Dedifferentiated amniotic fluid mesenchymal stem cell (primary cell): ENCODE results near the gene TSPEAR.
"Not testable (repeated sequence)": the region's sequence is repeated elsewhere in the genome, so short reads cannot be mapped to it uniquely, and the experiment has no call there.

Source experiments
- DNase-seq: peaks from one replicate; pipeline ENCODE4 v3.0.0-alpha.2; 2016; ENCODE audit errors: extremely low spot score

TSPEAR gene

DNA sequence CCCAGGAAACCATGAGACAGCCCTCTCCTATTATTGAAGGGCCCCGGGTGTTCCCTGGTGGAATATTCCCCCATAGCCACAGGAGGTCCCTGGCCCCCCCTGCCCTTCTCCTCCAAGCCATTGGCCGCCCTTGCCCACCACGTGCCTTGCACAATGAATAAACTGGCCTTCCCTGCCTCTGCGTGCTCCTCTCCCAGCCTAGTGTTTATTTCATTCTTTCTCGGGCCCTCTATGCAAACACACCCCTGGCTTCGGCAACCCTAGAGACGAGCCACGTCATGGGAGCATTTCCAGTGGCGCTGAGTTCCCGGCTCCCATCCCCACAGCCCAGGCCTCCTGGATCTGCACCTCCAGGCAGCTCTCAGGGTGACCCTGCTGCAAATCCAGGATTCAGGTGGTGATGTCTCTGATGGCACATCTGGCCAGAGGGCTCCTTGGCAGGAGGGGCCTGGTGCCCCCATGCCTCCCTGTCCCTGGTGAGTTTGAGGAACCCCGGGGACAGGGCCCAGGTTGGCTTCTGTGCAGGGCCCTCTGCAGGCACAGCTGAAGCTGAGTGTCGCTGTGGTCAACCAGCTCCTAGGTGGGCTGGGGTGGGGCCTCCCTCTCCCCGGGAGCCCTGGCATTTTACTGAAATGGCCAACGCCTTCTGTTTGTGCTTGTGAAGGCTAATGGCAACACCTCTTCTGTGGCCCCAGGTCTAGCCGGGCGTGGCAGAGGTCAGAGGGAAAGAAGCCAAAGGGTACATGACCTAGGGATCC, 8.2 kb downstream of the TSPEAR start:
- DNase-seq = no peak

DNA sequence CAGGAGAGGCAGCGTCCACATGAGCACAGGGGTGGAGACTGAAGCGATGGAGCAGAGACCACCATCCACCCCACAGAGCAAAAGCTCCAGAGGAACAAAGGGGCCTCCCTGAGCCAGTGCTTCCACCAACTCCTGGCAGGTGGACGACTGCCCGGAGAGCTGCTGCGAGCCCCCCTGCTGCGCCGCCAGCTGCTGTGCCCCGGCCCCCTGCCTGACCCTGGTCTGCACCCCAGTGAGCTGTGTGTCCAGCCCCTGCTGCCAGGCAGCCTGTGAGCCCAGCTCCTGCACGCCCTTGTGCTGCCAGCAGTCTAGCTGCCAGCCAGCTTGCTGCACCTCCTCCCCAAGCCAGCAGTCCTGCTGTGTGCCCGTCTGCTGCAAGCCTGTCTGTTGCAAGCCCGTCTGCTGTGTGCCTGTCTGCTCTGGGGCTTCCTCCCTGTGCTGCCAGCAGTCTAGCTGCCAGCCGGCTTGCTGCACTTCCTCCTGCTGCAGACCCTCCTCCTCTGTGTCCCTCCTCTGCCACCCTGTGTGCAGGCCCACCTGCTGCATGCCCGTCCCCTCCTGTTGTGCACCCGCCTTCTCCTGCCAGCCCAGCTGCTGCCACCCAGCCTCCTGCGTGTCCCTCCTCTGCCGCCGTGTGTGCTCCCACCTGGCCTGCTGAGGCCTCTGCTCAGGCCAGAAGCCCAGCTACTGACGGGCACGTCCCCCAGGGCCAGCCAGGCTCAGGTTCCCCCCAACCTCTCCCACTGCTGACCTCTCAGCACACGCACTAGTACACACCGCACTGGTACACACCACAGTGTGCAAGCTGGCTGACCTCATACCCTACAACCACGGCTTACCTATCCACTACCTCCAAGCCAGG, 9.0 kb downstream of the TSPEAR start:
- DNase-seq = no peak

DNA sequence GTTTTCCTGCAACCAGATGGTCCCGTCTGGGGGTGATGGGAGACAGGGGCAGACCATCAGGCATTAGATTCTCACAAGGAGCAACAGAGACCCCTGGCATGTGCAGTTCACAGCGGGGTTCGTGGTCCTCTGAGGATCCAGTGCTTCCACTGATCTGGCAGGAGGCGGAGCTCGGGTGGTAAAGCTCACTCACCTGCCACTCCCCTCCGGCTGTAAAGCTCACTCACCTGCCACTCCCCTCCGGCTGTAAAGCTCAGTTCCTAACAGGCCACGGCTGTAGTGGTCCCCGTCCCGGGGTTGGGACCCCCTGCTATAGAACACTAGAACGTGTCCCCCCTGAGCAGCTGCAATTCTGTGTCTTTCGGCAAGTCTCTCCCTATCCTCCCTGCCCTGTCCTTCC, 9.8 kb downstream of the TSPEAR start:
- no peak for DNase-seq

DNA sequence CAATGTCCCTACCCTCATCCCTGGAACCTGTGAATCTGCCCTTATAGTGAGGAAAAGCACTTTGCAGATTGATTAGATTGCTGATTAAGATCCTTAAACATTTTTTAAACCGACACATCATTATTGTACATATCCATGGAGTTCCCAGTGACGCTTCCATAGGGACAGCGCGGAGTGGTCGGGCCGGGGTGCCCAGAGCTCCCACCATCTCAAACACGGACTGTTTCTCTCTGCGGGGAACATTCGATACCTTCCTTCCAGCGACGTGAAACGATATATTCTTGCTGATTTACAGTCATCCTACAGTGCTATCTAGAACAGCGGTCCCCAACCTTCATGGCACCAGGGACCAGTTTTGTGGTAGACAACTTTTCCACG, 10.4 kb downstream of the TSPEAR start:
- DNase-seq = no peak

DNA sequence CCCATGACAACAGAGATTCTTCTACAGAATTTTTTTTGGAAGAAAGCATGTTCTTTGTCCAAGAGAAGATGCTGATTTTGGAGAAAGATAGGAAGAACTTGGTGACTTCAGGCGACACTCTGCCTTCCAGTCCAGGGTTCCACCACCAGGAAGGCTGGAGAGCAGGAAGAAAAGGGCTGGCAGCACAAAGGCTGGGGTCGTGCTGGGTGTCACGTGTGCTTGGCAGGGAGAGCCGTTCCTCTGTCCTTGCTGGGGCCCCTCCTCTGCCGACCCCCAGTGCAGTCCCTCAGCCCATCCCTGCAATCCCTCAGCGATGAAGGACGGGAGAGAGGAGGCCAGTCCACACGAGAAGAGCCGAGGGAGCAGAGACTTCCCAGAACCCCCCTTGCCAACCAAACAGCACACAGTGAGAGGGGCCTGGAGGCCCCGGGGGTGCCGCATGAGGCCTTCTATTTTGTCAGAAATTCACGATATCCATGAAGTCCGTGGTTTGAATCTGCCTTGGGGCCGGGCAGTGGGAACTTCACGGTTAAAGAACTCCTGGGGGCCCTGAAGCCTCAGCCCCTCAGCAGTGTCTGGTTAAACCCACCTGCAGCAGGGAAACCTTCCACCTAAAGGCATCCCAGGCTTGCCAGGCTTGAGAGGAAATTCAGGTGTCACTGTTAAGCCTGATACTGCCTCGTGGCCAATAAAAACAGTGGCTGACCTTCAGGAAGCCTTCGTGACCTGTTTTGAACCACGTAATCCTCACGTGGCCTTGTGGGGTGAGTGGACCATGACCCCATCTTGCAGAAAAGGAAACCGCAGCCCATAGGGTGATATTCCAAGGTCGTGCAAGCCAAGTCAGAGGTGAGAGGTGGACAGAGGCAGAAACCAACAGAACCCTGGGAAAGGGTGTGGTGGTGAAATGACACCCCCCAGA, 11.0 kb downstream of the TSPEAR start:
- no peak for DNase-seq

DNA sequence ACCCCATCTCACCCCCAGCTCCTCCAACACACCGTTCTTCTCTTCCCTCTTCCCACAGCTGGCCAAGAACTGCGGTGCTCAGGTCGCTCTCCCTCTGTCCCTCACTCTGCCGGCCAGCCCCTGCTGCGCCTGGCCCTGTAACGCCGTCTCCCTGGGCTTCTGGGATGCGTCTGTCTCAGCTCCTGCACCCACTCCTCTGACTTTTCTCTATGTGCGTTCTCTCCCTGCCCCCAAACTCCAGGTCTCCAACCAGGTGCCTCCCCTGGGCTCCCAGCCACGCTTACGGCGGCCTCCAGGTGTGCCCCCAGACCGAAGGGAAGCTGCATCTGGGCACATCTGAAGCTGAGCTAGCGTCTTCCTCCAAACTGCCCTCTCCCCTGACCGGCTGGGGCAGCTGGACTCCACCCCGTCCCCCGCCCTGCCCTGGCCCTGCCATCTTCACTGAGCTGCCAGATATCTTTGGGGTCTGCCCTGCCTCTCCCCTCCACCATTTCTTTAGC, 11.8 kb downstream of the TSPEAR start:
- DNase-seq = no peak

DNA sequence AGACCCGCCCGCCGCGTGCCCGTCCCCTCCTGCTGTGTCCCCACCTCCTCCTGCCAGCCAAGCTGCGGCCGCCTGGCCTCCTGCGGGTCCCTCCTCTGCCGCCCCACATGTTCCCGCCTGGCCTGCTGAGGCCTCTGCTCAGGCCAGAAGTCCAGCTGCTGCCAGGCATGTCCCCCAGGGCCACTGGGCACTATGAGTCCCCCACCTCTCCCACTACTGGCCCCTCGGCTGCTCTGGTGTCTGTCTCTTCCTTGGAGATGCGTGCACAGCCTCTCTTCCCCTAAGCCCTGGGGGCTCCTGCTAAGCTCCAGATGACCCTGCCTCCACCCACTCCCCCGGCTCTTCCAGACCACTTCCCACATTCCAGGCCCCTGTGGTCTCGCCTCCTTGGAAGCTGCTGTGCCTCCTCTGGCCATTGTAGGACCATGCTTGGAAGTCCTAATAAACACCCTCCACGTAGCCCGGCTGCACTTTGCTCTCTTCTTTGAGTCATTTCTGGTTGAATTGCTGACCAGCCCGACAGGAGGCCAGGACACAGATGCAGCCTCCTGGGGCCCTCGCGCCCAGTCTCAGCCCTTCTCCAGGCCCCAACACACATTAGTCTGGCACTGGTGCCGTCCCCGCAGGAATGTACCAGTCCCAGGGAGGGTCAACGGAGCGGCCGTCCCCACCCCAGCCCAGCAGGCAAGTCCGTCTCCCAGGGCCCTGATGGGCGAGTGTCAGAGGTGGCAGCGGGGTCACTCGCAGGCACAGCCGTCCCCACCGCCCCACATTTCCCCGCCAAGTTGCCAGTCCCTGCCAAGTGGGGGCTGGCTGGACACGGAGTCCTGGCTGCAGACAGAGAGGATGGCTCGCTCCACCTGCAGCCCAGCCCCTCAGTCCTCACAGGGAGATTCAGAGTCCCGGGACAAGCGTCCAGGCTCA, 13.3 kb downstream of the TSPEAR start:
- no peak for DNase-seq

DNA sequence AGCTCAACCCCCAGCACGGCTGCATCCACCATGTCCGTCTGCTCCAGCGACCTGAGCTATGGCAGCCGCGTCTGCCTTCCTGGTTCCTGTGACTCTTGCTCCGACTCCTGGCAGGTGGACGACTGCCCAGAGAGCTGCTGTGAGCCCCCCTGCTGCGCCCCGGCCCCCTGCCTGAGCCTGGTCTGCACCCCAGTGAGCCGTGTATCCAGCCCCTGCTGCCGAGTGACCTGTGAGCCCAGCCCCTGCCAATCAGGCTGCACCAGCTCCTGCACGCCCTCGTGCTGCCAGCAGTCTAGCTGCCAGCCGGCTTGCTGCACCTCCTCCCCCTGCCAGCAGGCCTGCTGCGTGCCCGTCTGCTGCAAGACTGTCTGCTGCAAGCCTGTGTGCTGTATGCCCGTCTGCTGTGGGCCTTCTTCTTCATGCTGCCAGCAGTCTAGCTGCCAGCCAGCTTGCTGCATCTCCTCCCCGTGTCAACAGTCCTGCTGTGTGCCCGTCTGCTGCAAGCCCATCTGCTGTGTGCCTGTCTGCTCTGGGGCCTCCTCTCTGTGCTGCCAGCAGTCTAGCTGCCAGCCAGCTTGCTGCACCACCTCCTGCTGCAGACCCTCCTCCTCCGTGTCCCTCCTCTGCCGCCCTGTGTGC, 14.1 kb downstream of the TSPEAR start, which contains the start of gene KRTAP10-12:
Gene KRTAP10-12, plus strand, starts transcription at position 1 of the 639 bp plus-strand sequence. Its CDS starts 30 bp downstream, at position 31.
- DNase-seq = not testable (repeated sequence)

DNA sequence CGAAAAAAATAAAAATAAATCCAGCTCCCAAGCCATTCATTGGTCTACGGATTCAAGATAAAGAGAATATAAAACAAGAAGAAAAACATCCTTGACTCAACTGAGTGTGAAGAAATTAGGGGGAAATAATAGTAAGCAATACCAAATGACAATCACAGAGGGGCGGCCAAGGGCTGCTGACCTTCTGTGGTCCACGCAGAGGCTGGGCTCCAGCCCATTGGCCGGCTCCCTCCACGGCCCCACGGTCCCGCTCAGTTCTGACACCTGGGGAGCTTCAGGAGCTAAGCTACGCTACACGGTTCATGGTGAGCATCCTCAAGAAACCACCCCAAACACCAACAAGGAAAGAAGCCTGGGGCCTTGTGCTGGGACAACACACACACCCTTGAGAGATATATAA, 14.8 kb downstream of the TSPEAR start:
- no peak for DNase-seq

DNA sequence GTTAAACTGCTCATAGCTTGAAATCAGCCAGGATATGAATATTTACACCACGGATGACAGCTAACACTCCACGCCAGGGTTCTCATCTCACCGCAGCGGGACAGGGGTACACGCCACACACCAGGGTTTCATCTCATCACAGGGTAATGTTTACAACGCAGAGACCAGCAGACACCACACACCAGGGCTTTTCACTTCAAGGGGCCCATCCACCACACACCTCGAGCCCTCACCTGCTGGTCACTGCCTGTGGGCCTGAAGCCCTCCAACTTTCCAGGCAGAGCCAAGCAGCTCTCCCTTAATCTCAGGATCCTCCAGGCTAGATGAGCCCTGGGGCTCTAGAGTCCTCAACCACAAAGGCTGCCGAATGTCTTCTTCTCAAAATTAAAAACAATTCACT, 15.7 kb downstream of the TSPEAR start:
- DNase-seq = no peak

DNA sequence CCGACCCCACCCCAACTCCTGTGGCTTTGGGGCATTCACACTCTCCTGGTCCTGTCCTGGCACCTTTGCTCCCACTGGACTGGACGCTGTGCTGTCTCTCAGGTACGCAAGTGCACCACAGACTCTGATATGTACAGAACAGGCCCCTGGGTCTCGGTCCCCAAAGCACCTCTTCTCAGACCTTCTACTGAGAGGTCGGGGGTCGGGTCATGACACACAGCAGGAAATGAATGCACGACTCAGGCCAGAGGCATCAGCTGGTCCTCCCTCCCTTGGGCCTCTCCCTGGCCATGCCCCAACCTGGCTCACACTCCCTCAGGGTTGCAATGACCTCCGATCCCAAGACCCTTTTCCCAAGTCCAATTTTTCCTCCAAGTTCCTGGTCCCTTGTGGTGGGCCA, 16.2 kb downstream of the TSPEAR start:
- no peak for DNase-seq

DNA sequence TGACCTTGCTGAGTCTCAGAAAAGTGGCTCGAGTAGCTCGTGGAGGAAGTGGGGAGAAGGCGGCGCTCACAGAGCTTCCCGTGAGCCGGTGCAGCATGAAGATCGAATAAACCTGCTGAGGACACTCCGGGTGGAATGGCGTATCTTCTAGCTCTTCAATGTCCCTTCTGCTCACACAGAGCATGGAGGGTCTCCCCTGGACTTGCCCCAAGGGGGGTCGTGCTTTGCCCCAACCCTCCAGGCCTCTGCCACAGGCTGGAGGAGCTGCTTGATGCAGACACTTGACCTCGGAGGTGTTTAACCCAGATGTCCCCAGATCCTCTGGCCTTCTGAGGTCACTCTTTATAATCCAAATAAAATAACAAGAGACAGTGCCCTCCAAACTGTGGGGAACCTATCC, 16.6 kb downstream of the TSPEAR start:
- no peak for DNase-seq

DNA sequence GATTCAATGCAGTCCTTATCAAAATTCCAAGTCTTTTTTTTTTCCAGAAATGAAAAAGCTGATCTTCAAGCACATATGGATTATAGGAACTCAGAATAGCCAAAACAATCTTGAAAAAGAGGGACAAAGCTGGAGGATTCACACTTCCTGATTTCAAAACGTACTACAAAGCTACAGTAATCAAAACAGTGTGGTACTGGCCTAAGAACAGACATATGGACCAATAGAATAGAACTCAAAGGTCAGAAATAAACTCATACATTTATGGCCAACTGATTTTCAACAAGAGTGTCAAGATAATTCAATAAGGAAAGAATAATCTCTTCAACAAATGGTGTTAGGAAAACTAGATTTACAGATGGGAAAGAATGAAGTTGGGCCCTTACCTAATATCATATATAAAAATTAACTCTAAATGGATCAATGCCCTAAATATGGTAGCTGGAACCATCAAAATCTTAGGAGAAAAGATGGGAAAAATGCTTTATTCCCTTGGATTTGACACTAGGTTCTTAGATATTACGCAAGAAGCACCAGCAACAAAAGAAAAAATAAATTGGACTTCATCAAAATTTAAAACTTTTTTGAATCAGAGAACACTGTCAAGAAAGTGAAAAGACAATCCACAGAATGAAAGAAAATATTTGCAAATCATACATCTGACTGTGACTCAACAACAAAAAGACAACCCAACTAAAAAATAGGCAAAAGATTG, 18.4 kb downstream of the TSPEAR start:
- DNase-seq = no peak

DNA sequence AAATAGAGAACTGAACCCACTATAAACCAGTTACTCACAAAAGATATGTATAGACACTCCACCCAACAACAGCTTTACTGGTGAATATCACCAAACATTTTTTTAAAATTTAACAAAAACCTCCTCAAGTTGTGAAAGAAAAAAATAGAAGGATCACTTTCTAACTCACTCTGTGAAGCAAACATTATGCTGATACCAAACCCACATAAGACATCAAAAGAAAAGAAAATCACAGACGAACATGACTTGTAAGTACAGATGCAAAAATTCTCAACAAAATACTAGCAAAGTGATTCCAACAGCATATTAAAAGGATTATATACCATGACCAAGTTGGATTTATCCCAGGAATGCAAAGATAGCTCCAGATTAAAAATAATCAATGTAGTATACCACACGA, 19.7 kb downstream of the TSPEAR start:
- DNase-seq = no peak

DNA sequence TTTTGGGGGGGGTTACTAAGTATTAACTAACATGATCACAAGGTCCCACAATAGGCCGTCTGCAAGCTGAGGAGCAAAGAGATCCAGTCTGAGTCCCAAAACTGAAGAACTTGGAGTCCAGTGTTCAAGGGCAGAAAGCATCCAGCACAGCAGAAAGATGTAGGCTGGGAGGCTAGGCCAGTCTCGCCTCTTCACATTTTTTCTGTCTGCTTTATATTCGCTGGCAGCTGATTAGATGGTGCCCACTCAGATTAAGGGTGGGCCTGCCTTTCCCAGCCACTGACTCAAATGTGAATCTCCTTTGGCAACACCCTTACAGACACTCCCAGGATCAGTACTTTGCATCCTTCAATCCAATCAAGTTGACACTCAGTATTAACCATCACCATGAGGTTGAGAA, 21.6 kb downstream of the TSPEAR start:
- not testable (repeated sequence) for DNase-seq

DNA sequence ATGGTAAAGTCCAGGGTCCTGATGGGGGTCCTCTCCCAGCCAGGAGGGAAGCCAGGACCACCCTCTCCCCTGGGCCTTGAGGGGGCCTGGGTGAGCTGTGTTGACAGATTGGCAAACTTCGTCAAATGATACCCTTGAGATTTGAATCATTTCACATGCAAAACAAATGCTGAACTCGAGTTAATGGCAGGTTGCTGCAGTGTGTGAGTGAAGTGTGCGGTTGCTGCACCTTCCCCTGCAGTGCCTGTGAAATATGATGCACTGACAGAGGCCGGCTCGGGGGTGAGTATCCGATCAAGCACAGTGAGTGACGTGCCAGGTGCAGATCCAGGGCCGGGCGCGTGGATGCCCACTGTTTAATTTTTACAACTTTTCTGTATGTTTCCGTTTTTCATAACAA, 23.7 kb downstream of the TSPEAR start:
- DNase-seq = no peak

DNA sequence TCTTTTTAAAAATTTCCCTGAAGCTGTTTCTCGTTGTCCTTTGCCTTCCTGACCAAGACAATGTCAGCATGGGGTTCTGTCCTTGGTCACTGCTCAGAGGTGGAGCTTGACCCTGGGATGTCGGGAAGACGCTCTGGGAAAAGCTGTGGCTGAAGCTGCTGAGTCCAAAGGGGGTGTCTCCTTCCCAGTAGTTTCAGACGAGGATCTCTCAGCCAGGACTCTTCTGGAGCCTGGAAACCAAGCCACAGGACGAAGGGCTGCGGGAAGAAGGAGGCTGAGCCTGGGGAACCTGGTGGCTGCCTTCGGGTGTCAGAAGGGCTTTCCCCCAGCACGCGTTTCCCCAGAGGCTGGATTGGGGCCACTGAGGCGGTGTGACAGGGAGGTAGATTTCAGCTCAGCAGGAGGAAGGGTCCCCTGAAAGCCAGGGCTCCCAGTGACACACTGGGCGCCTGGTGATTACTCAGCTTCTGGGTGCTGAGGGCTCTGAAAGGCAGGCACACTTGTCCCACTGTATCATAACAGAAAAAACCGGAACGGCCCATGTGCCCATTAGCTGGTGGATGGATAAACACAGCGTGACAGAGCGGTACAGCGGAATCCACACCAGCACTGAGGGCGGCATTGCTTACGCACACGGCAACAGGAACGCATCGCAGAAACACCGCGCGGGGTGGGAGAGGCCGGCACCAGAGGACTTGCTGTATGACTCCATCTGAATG, 24.4 kb downstream of the TSPEAR start:
- no peak for DNase-seq

DNA sequence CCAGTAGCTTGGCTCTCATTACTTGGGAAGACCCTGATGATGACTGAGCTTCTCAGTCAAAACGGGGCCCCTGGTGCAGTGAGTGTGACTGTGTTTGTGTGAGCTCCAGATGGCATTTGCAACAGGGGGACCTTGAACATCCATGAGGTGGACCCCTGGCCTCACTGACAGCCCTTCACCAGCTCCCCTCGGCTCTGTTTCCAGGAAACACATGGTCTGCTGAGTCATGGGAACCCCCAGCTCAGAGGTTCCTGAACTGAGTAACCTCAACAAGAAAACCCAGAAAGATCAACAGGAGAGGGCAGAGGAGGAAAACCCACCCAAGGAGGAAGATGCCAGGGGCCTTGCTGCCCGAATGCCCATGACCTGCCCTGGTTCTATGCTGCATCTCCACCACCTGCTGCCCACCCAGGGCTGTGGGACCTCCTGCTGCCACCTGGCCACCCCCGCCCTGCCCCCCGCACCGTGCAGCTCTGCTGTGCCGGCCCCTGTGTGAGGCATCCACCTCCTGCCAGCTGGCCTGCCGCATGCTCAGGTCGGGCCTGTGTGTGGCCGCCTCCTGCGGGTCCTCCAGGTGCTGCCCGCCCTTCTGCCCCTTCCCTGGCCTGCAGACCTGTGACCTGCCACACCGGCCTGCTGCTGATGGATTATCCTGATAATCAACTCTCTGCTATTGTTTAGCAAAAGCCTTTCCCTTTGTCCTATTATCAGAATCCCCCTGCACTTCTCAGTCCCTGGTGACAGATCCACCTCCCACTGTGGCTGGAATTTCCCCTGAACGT, 25.2 kb downstream of the TSPEAR start:
- no peak for DNase-seq
